Keratinocyte (primary cell): ENCODE results near the gene VIPR2. TPM values are rescaled to one million over a fixed set of nuclear protein-coding genes. Genes with fewer than 3 reads are reported as not detected.

Source experiments
- DNase-seq: peaks from one replicate; pipeline ENCODE4 v3.0.0-alpha.2; 2011; ENCODE audit warnings: low read depth, missing footprints, low spot score
- FAIRE-seq: peaks from 2 replicates; lab custom pipeline; 2011; peaks lifted over from hg19 to GRCh38; lab: Jason Lieb, UNC
- H2AFZ ChIP-seq: 2 replicates; pipeline ENCODE4 v1.6.0; 2012; ENCODE audit warnings: low read length, control low read depth, inconsistent platforms; ENCODE audit not compliant: control insufficient read depth
- H3K27ac ChIP-seq: 2 replicates; pipeline ENCODE4 v1.5.1; 2011; ENCODE audit warnings: low read length; ENCODE audit not compliant: control insufficient read depth, insufficient read depth
- H3K27me3 ChIP-seq: 3 replicates; pipeline ENCODE4 v1.6.0; 2011; ENCODE audit warnings: low read length; ENCODE audit not compliant: control insufficient read depth, insufficient read depth; ENCODE audit errors: extremely low read depth
- H3K36me3 ChIP-seq, 2 experiments: 2 replicates in 1 of 2; 3 replicates in 1 of 2; pipeline ENCODE4 v1.5.1; 2011; ENCODE audit warnings: low read length in 2 of 2, mild to moderate bottlenecking in 1 of 2; ENCODE audit not compliant: control insufficient read depth in 2 of 2, insufficient read depth in 2 of 2; ENCODE audit errors: extremely low read depth in 1 of 2
- H3K4me1 ChIP-seq: 3 replicates; pipeline ENCODE4 v1.5.1; 2011; ENCODE audit warnings: low read length; ENCODE audit not compliant: control insufficient read depth, insufficient read depth; ENCODE audit errors: extremely low read depth
- H3K4me2 ChIP-seq: 3 replicates; pipeline ENCODE4 v1.6.0; 2011; ENCODE audit warnings: low read depth, low read length; ENCODE audit not compliant: control insufficient read depth, insufficient read depth; ENCODE audit errors: extremely low read depth
- H3K4me3 ChIP-seq, 3 experiments: fragments of 200-600 bp in 1 of 3; sonication (generic) in 1 of 3; 2 replicates in 2 of 3; 3 replicates in 1 of 3; pipeline ENCODE4 v1.5.1; 2011 to 2016; ENCODE audit warnings: low read length in 3 of 3, mild to moderate bottlenecking in 3 of 3, control low read depth in 2 of 3, inconsistent platforms in 1 of 3, low read depth in 1 of 3, mixed read lengths in 1 of 3, mixed run types in 1 of 3, moderate library complexity in 1 of 3; ENCODE audit not compliant: control insufficient read depth in 2 of 3, insufficient read depth in 2 of 3; ENCODE audit errors: extremely low read depth in 1 of 3
- H3K79me2 ChIP-seq: 2 replicates; pipeline ENCODE4 v1.6.0; 2012; ENCODE audit warnings: low read length; ENCODE audit not compliant: control insufficient read depth, insufficient read depth
- H3K9ac ChIP-seq: 3 replicates; pipeline ENCODE4 v1.6.0; 2011; ENCODE audit warnings: low read length; ENCODE audit not compliant: control insufficient read depth, insufficient read depth; ENCODE audit errors: extremely low read depth
- H3K9me1 ChIP-seq: 3 replicates; pipeline ENCODE4 v1.6.0; 2011; ENCODE audit warnings: low read length; ENCODE audit not compliant: control insufficient read depth, insufficient read depth; ENCODE audit errors: extremely low read depth
- H3K9me3 ChIP-seq: 2 replicates; pipeline ENCODE4 v1.5.1; 2012; ENCODE audit warnings: low read depth, low read length; ENCODE audit not compliant: control insufficient read depth
- H4K20me1 ChIP-seq: 3 replicates; pipeline ENCODE4 v1.6.0; 2011; ENCODE audit warnings: low read length; ENCODE audit not compliant: control insufficient read depth, insufficient read depth; ENCODE audit errors: extremely low read depth
- CTCF ChIP-seq, 3 experiments: IDR thresholded peaks in 1 of 3; conservative IDR thresholded peaks in 1 of 3; optimal IDR thresholded peaks in 1 of 3; 2 replicates in 2 of 3; 3 replicates in 1 of 3; pipeline versions ENCODE3 to v1.5.1; 2011; ENCODE audit warnings: low read length in 3 of 3, mild to moderate bottlenecking in 3 of 3, moderate library complexity in 2 of 3, control low read depth in 1 of 3, inconsistent platforms in 1 of 3; ENCODE audit not compliant: insufficient read depth in 2 of 3; ENCODE audit errors: extremely low read depth in 1 of 3
- EZH2 ChIP-seq: IDR thresholded peaks from one replicate; pipeline ENCODE4 v1.6.1; 2012; ENCODE audit warnings: inconsistent platforms, mild to moderate bottlenecking, low read length, moderate library complexity
- dilution Hi-C: fragments of 300-500 bp; cut with MboI; formaldehyde crosslinking; loops from one replicate; pipeline ENCODE4 v1.7.0; 2020; ENCODE audit warnings: low sequenced_read_pairs; ENCODE audit not compliant: extremely low pct_ligation_motif_present
- polyA plus RNA-seq, 5 experiments: library from polyadenylated mRNA; depleted of rRNA in 3 of 5; stranded (reverse) in 3 of 5; stranded (forward) in 1 of 5; unstranded in 1 of 5; fragments of >200 nt; gene quantifications; 1 replicate in 1 of 5; 2 replicates in 3 of 5; 3 replicates in 1 of 5; pipeline versions ENCODE4 v1.2.1 to v1.2.3, GENCODE V29; 2011 to 2012; ENCODE audit warnings: missing spikeins in 2 of 5, low read depth in 1 of 5, low replicate concordance in 1 of 5

The VIPR2 gene
- polyA plus RNA-seq, 1 donor (not counting 4 experiments of a cell fraction or from before 2014, with no cell fraction given): not detected

- Histone ChIP-seq H3K9ac (no peak overlapping the region), H3K4me2 (no peak overlapping the region), H3K27ac (no peak overlapping the region), H3K27me3 (peaks cover 30% of the 10 kb centered on the region), H3K4me3 (no peak overlapping the region), H3K9me3 (no peaks in the 10 kb centered on the region), H4K20me1 (no peaks in the 10 kb centered on the region), H2AFZ (no peak overlapping the region), H3K9me1 (no peaks in the 10 kb centered on the region), H3K4me1 (no peaks in the 10 kb centered on the region), H3K79me2 (no peaks in the 10 kb centered on the region), H3K36me3 (no peaks in the 10 kb centered on the region)
- no peak for DNase-seq
- FAIRE-seq: no peak
- TF ChIP-seq EZH2: peak; percentile 37
- no peak for TF ChIP-seq CTCF (optimal IDR thresholded peaks at IDR 0.05 in 1 of 3, IDR thresholded peaks at IDR 0.05 in 1 of 3, conservative IDR thresholded peaks at IDR 0.05 in 1 of 3; ENCODE audit: extremely low read depth in 1 of 3, insufficient read depth in 2 of 3, low read length in 3 of 3)
- dilution Hi-C loops: no loop called here
These were observed 806 bp upstream of the VIPR2 start for GRCh38 chr7:159145490-159145855.

- H4K20me1 ChIP-seq: no peaks in the 10 kb centered on the region
- H3K4me2 ChIP-seq: no peak overlapping the region
- H3K79me2 ChIP-seq: no peaks in the 10 kb centered on the region
- H3K4me3 ChIP-seq: no peak overlapping the region
- H3K27me3 ChIP-seq: peaks cover 30% of the 10 kb centered on the region
- no peak for FAIRE-seq
- dilution Hi-C loops: no loop called here
- H2AFZ ChIP-seq: no peak overlapping the region
- TF ChIP-seq EZH2: peak; percentile 83
- TF ChIP-seq CTCF (optimal IDR thresholded peaks at IDR 0.05 in 1 of 3, IDR thresholded peaks at IDR 0.05 in 1 of 3, conservative IDR thresholded peaks at IDR 0.05 in 1 of 3; ENCODE audit: extremely low read depth in 1 of 3, insufficient read depth in 2 of 3, low read length in 3 of 3): no peak
- H3K27ac ChIP-seq: no peak overlapping the region
- H3K4me1 ChIP-seq: no peaks in the 10 kb centered on the region
- no peak overlapping the region for H3K9ac ChIP-seq
- H3K9me1 ChIP-seq: no peaks in the 10 kb centered on the region
- no peaks in the 10 kb centered on the region for H3K36me3 ChIP-seq
- DNase-seq: no peak
- H3K9me3 ChIP-seq: no peaks in the 10 kb centered on the region
These were observed 598 bp downstream of the VIPR2 start for GRCh38 chr7:159143780-159144757.
